CD14-positive monocyte (primary cell): ENCODE measurements around the gene FRMPD4. TPM values are rescaled to one million over a fixed set of nuclear protein-coding genes. Genes with fewer than 3 reads are reported as not detected.

Experiments
- DNase-seq, 3 donors: peaks; one replicate each; pipeline ENCODE4 v3.0.0-alpha.2; 2011 to 2022
- H2AFZ ChIP-seq: 2 replicates; pipeline ENCODE4 v1.6.0; 2012; ENCODE audit warnings: mild to moderate bottlenecking, low read depth, low read length, inconsistent platforms; ENCODE audit not compliant: insufficient read depth, poor library complexity, severe bottlenecking
- H3K27ac ChIP-seq, 2 donors: 1 replicate in 1 of 2; 2 replicates in 1 of 2; pipeline ENCODE4 v1.5.1; 2012 to 2013; ENCODE audit warnings: low read length in 2 of 2, control low read depth in 1 of 2, inconsistent platforms in 1 of 2, low read depth in 1 of 2, mild to moderate bottlenecking in 1 of 2
- H3K27me3 ChIP-seq, 2 donors: one replicate each; pipeline versions ENCODE4 v1.6.0 to v1.6.1; 2011 to 2013; ENCODE audit warnings: low read length in 2 of 2; ENCODE audit not compliant: control insufficient read depth in 2 of 2, insufficient read depth in 2 of 2
- H3K36me3 ChIP-seq, 2 donors: replicated peaks in 1 of 2; 1 replicate in 1 of 2; 2 replicates in 1 of 2; pipeline versions ENCODE4 v1.5.1 to v1.6.1; 2012 to 2013; ENCODE audit warnings: low read length in 2 of 2, control low read depth in 1 of 2, inconsistent platforms in 1 of 2, mild to moderate bottlenecking in 1 of 2; ENCODE audit not compliant: insufficient read depth in 2 of 2, control insufficient read depth in 1 of 2
- H3K4me1 ChIP-seq, 2 donors: 1 replicate in 1 of 2; 2 replicates in 1 of 2; pipeline versions ENCODE4 v1.5.1 to v1.6.1; 2012 to 2013; ENCODE audit warnings: low read length in 2 of 2, control low read depth in 1 of 2, inconsistent platforms in 1 of 2, mild to moderate bottlenecking in 1 of 2, moderate library complexity in 1 of 2; ENCODE audit not compliant: insufficient read depth in 2 of 2, control insufficient read depth in 1 of 2
- H3K4me2 ChIP-seq: replicated peaks from 2 replicates; pipeline ENCODE3; 2012; ENCODE audit warnings: low read length, moderate library complexity, mild to moderate bottlenecking; ENCODE audit not compliant: poor library complexity, severe bottlenecking; ENCODE audit errors: extremely low read depth
- H3K4me3 ChIP-seq, 3 experiments: fragments of 200-600 bp in 1 of 3; sonication (generic) in 1 of 3; replicated peaks in 1 of 3; 1 replicate in 2 of 3; 2 replicates in 1 of 3; pipeline ENCODE4 v1.5.1; 2011 to 2013; ENCODE audit warnings: low read length in 3 of 3, mild to moderate bottlenecking in 3 of 3, control low read depth in 2 of 3, low read depth in 2 of 3, inconsistent platforms in 1 of 3, moderate library complexity in 1 of 3
- H3K79me2 ChIP-seq: 2 replicates; pipeline ENCODE4 v1.6.0; 2012; ENCODE audit warnings: mild to moderate bottlenecking, control low read depth, inconsistent platforms, low read length, moderate library complexity; ENCODE audit not compliant: insufficient read depth
- H3K9ac ChIP-seq: 2 replicates; pipeline ENCODE4 v1.6.0; 2017; ENCODE audit warnings: low read length, mild to moderate bottlenecking; ENCODE audit not compliant: insufficient read depth, poor library complexity, severe bottlenecking
- H3K9me3 ChIP-seq, 2 donors: replicated peaks in 1 of 2; 1 replicate in 1 of 2; 2 replicates in 1 of 2; pipeline versions ENCODE4 v1.5.1 to v1.6.1; 2012 to 2013; ENCODE audit warnings: low read length in 2 of 2, control low read depth in 1 of 2; ENCODE audit not compliant: control insufficient read depth in 1 of 2, insufficient read depth in 1 of 2
- H4K20me1 ChIP-seq: 2 replicates; pipeline ENCODE4 v1.6.0; 2012; ENCODE audit warnings: mild to moderate bottlenecking, low read length, control low read depth, moderate library complexity; ENCODE audit not compliant: insufficient read depth
- H3K27ac Mint-ChIP-seq, 7 donors: one replicate each; pipeline ENCODE4 v1.8.0; 2020; ENCODE audit warnings: mild to moderate bottlenecking in 7 of 7, mixed read lengths in 7 of 7, moderate library complexity in 6 of 7, inconsistent platforms in 2 of 7
- H3K27me3 Mint-ChIP-seq, 3 donors: one replicate each; pipeline ENCODE4 v1.8.0; 2021 to 2022; ENCODE audit warnings: low read depth in 3 of 3, mild to moderate bottlenecking in 3 of 3, mixed read lengths in 3 of 3, moderate library complexity in 3 of 3, inconsistent platforms in 1 of 3
- H3K36me3 Mint-ChIP-seq, 2 donors: one replicate each; pipeline ENCODE4 v1.8.0; 2020; ENCODE audit warnings: mixed read lengths in 2 of 2, inconsistent platforms in 1 of 2, mild to moderate bottlenecking in 1 of 2
- H3K4me1 Mint-ChIP-seq: one replicate; pipeline ENCODE4 v1.8.0; 2020; ENCODE audit warnings: mild to moderate bottlenecking, mixed read lengths
- H3K4me3 Mint-ChIP-seq, 2 donors: one replicate each; pipeline ENCODE4 v1.8.0; 2020; ENCODE audit warnings: mild to moderate bottlenecking in 2 of 2, mixed read lengths in 2 of 2, moderate library complexity in 1 of 2
- H3K9me3 Mint-ChIP-seq, 7 donors: one replicate each; pipeline ENCODE4 v1.8.0; 2020 to 2022; ENCODE audit warnings: mixed read lengths in 7 of 7, mild to moderate bottlenecking in 6 of 7, moderate library complexity in 6 of 7, inconsistent platforms in 2 of 7
- intact Hi-C, 2 donors: fragments of 100-400 bp; cut with micrococcal nuclease; formaldehyde crosslinking; loops; one replicate each; pipeline versions ENCODE4 v1.15.0 to v1.15.1; 2023
- polyA plus RNA-seq, 3 donors: library from polyadenylated mRNA; depleted of rRNA in 1 of 3; unstranded in 2 of 3; stranded (reverse) in 1 of 3; fragments of 300-500 nt in 2 of 3; fragments of >200 nt in 1 of 3; fragmentation: Illumina TruSeq in 2 of 3; gene quantifications; 1 replicate in 2 of 3; 2 replicates in 1 of 3; pipeline ENCODE4 v1.2.3, GENCODE V29; 2012 to 2021
- TF ChIP-seq, protein P1 (sequence below): fragments of 200-600 bp; IDR thresholded peaks from one replicate; pipeline ENCODE4 v1.8.0; 2022; ENCODE audit warnings: antibody characterized with exemption, mild to moderate bottlenecking

FRMPD4 gene
- polyA plus RNA-seq, 3 donors, result not detected

DNA sequence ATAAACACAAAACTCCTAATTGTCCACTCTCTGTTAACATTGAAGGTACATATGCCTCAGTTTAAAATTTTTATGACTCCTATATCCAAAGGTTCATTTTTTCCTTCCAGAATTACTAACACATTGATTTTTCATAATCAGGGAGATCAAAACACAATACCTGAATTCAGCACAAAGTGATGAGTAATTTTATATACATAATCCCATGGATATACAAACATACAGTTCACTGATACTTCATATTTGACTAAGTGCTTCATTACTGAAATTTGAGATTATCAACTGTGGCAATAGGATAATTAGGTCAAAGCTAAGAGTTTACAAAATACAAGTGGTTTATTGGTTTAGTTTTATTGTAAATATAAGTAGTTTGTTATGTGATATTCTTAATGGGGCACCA, 476.8 kb downstream of the FRMPD4 start:
- Histone ChIP-seq H3K9ac (no peak overlapping the region), H3K9me3 (no peaks in the 10 kb centered on the region), H3K79me2 (no peaks in the 10 kb centered on the region), H3K27me3 (no peaks in the 10 kb centered on the region), H3K4me2 (no peak overlapping the region), H3K4me3 (no peak overlapping the region), H2AFZ (no peak overlapping the region), H4K20me1 (no peaks in the 10 kb centered on the region), H3K27ac (no peak overlapping the region), H3K36me3 (no peaks in the 10 kb centered on the region), H3K4me1 (no peaks in the 10 kb centered on the region)
- TF ChIP-seq, protein P1, sequence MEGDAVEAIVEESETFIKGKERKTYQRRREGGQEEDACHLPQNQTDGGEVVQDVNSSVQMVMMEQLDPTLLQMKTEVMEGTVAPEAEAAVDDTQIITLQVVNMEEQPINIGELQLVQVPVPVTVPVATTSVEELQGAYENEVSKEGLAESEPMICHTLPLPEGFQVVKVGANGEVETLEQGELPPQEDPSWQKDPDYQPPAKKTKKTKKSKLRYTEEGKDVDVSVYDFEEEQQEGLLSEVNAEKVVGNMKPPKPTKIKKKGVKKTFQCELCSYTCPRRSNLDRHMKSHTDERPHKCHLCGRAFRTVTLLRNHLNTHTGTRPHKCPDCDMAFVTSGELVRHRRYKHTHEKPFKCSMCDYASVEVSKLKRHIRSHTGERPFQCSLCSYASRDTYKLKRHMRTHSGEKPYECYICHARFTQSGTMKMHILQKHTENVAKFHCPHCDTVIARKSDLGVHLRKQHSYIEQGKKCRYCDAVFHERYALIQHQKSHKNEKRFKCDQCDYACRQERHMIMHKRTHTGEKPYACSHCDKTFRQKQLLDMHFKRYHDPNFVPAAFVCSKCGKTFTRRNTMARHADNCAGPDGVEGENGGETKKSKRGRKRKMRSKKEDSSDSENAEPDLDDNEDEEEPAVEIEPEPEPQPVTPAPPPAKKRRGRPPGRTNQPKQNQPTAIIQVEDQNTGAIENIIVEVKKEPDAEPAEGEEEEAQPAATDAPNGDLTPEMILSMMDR, result no peak
- H3K27ac Mint-ChIP-seq, result no peak overlapping the region
- H3K4me1 Mint-ChIP-seq, result peaks cover 4% of the 10 kb centered on the region
- peaks cover 0 to 4% (median 0%) of the 10 kb centered on the region in 3 donors for H3K27me3 Mint-ChIP-seq
- no peak overlapping the region for H3K4me3 Mint-ChIP-seq
- no peak for DNase-seq
- peaks cover 0 to 19% (median 3%) of the 10 kb centered on the region in 7 donors for H3K9me3 Mint-ChIP-seq
- intact Hi-C loops, result no loop called here
- no peaks in the 10 kb centered on the region for H3K36me3 Mint-ChIP-seq

DNA sequence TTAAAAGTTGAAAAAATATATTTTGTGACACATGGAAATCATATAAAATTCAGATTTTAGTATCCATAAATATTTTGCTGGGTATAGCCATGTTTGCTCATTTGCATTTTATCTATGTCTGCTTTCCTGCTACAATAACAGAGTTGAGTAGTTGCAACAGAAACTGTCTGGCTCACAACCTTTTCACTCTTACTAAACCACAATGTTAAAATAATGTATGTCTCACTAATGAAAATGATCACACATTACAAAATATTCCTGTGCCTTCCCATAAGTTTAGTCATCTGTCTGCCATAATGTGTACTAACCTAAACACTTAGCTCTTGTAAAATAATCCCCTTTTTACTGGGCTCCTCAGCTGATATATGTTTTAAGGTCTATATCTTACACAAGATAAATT, 479.0 kb downstream of the FRMPD4 start:
- H3K4me1 Mint-ChIP-seq, result no peaks in the 10 kb centered on the region
- Histone ChIP-seq H4K20me1 (no peaks in the 10 kb centered on the region), H2AFZ (no peak overlapping the region), H3K27me3 (no peaks in the 10 kb centered on the region), H3K4me3 (no peak overlapping the region), H3K9ac (no peak overlapping the region), H3K27ac (no peak overlapping the region), H3K4me1 (no peaks in the 10 kb centered on the region), H3K9me3 (peaks cover 0 to 3% of the 10 kb centered on the region in 2 donors), H3K79me2 (no peaks in the 10 kb centered on the region), H3K4me2 (no peak overlapping the region), H3K36me3 (no peaks in the 10 kb centered on the region)
- DNase-seq, result no peak
- H3K27me3 Mint-ChIP-seq, result peaks cover 0 to 6% (median 0%) of the 10 kb centered on the region in 3 donors
- intact Hi-C loops, result no loop called here
- TF ChIP-seq, protein P1, result no peak
- peaks cover 0 to 23% (median 9%) of the 10 kb centered on the region in 7 donors for H3K9me3 Mint-ChIP-seq
- no peak overlapping the region for H3K4me3 Mint-ChIP-seq
- H3K36me3 Mint-ChIP-seq, result no peaks in the 10 kb centered on the region
- no peak overlapping the region for H3K27ac Mint-ChIP-seq
